SK-N-MC (cell line): Measurements from ENCODE around the gene PDE4D.

Experiments used
- EZH2 ChIP-seq: fragments of 200-600 bp; sonication (generic); IDR thresholded peaks from one replicate; pipeline ENCODE4 v1.6.1; 2017; ENCODE audit warnings: antibody characterized with exemption
- FOXP2 ChIP-seq: optimal IDR thresholded peaks from 2 replicates; pipeline ENCODE3; 2011; ENCODE audit warnings: mild to moderate bottlenecking, moderate library complexity; ENCODE audit not compliant: insufficient read depth; ENCODE audit errors: extremely low read length, control extremely low read depth
- POLR2AphosphoS5 ChIP-seq: IDR thresholded peaks from 2 replicates; pipeline ENCODE4 v1.6.1; 2012; ENCODE audit warnings: mild to moderate bottlenecking, low read depth, low read length, borderline replicate concordance

GRCh38 chr5:59117320-59117719, 776.2 kb downstream of the PDE4D start:
- TF ChIP-seq EZH2 = no peak
- TF ChIP-seq POLR2AphosphoS5 = no peak
- TF ChIP-seq FOXP2 = no peak
